ENCODE measurements around the gene RASSF3.

- no peak for TF ChIP-seq CTCF (IDR thresholded peaks at IDR 0.05)
- no peak for TF ChIP-seq POLR2A (IDR thresholded peaks at IDR 0.05)
Observed at GRCh38 chr12:64675795-64676194, 65.5 kb downstream of the RASSF3 start.
